SH-SY5Y (cell line): ENCODE measurements around the gene TTC31.

Experiments
- GATA2 ChIP-seq: IDR thresholded peaks from 2 replicates; pipeline ENCODE4 v1.6.1; 2011; ENCODE audit warnings: mild to moderate bottlenecking, low read depth, low read length
- GATA3 ChIP-seq: IDR thresholded peaks from 2 replicates; pipeline ENCODE4 v1.6.1; 2011; ENCODE audit warnings: low read depth, mild to moderate bottlenecking, low read length, moderate library complexity

GRCh38 chr2:74482801-74483674, at the start of gene TTC31, which contains the start of gene CCDC142:
- TF ChIP-seq GATA3 (no peak), GATA2 (0 out of 2 replicates have a peak, but pooled peaks have one; percentile 30)
